ENCODE data around the gene WDR64. TPM values are rescaled to one million over a fixed set of nuclear protein-coding genes. Genes with fewer than 3 reads are reported as not detected.

The WDR64 gene
- total RNA-seq, 5 donors from 2014 or later (not counting 1 experiment from before 2014, with no cell fraction given) = 0.13 to 0.48 (median 0.26) TPM; not detected in 1

DNA sequence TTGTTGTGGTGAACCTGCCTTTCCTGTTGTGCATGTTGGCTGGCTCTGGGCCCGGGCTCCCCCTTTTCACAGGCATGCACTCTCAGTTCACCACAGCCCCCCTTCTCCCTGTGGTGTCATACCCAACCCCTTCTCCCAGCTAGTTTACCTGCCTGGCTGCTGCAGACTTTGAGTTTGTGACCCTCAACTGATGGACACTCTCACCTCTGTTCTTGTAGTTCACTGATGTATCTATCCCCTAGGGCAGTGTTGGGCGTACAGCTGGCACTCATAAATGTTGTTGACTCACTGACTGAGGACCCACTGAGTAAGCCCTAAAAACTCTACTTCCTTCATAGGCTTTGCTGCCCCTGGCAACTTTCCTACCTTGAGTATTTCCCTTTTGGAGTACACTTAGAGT lies 54.9 kb downstream of the WDR64 start:
- ChIA-PET POLR2A (interaction anchor here in 1 of 2 donors (0.6 kb wide), 1 partner anchor 188 kb away, joined by 3 read pairs; no protein-coding TSS in a partner anchor), CTCF (no interaction called here)
- H3K4me1 ChIP-seq (ENCODE audit: control insufficient read depth in 1 of 2, extremely low read depth in 1 of 2, insufficient read depth in 2 of 2, low read length in 2 of 2) = peaks cover 9 to 14% of the 10 kb centered on the region in 2 experiments
- H3K4me3 ChIP-seq (ENCODE audit: control insufficient read depth in 1 of 2, extremely low read depth in 1 of 2, low read length in 1 of 2) = no peak overlapping the region
- no peak overlapping the region for H3K27ac ChIP-seq (ENCODE audit: low read length)
- peaks cover 19 to 21% (median 21%) of the 10 kb centered on the region in 3 donors for H3K4me1 Mint-ChIP-seq
- DNase-seq (peak; percentile 24 to 77 (median 51)), ATAC-seq (replicated peaks in 1 of 4) (peak; percentile 76 to 99 (median 90))
- no peaks in the 10 kb centered on the region for H3K9me3 ChIP-seq
- no peaks in the 10 kb centered on the region for H3K27me3 ChIP-seq (replicated peaks in 1 of 2; ENCODE audit: control insufficient read depth in 2 of 2, extremely low read depth in 1 of 2, insufficient read depth in 2 of 2, low read length in 1 of 2)
- H3K27me3 Mint-ChIP-seq = no peaks in the 10 kb centered on the region
- no peaks in the 10 kb centered on the region for H3K36me3 ChIP-seq (ENCODE audit: control insufficient read depth in 2 of 2, extremely low read depth in 1 of 2, insufficient read depth in 1 of 2, low read length in 1 of 2)
- WGBS (ENCODE audit: insufficient coverage) = 63% methylated on average over 1 of the region's 2 CpGs
- H3K27ac Mint-ChIP-seq = peak overlapping the region; percentile 45 to 68
- H3K4me3 Mint-ChIP-seq = peak overlapping the region in 2 of 3 donors; percentile 48 to 58
- H3K9me3 Mint-ChIP-seq = peaks cover 0 to 5% (median 0%) of the 10 kb centered on the region in 3 donors
- no peaks in the 10 kb centered on the region for H3K36me3 Mint-ChIP-seq

- ChIA-PET CTCF (no interaction called here), POLR2A (no interaction called here)
- Histone ChIP-seq H3K4me1 (ENCODE audit: control insufficient read depth in 1 of 2, extremely low read depth in 1 of 2, insufficient read depth in 2 of 2, low read length in 2 of 2) (peaks cover 9 to 14% of the 10 kb centered on the region in 2 experiments), H3K36me3 (ENCODE audit: control insufficient read depth in 2 of 2, extremely low read depth in 1 of 2, insufficient read depth in 1 of 2, low read length in 1 of 2) (no peaks in the 10 kb centered on the region), H3K4me3 (ENCODE audit: control insufficient read depth in 1 of 2, extremely low read depth in 1 of 2, low read length in 1 of 2) (no peak overlapping the region), H3K27ac (ENCODE audit: low read length) (no peak overlapping the region), H3K27me3 (replicated peaks in 1 of 2; ENCODE audit: control insufficient read depth in 2 of 2, extremely low read depth in 1 of 2, insufficient read depth in 2 of 2, low read length in 1 of 2) (no peaks in the 10 kb centered on the region), H3K9me3 (no peaks in the 10 kb centered on the region)
- Mint-ChIP-seq H3K27me3 (no peaks in the 10 kb centered on the region), H3K9me3 (peaks cover 0 to 5% (median 0%) of the 10 kb centered on the region in 3 donors), H3K27ac (peak overlapping the region; percentile 26 to 68), H3K36me3 (no peaks in the 10 kb centered on the region), H3K4me3 (peak overlapping the region in 2 of 3 donors; percentile 48 to 58), H3K4me1 (peaks cover 19 to 21% (median 21%) of the 10 kb centered on the region in 3 donors)
- WGBS (ENCODE audit: insufficient coverage) = 80% methylated on average over 1 of the region's 2 CpGs
- ATAC-seq (replicated peaks in 1 of 4) (no peak), DNase-seq (no peak)
Observed at GRCh38 chr1:241707442-241707841, 55.4 kb downstream of the WDR64 start.

- Histone ChIP-seq H3K27ac (ENCODE audit: low read length) (no peak overlapping the region), H3K4me1 (ENCODE audit: control insufficient read depth in 1 of 2, extremely low read depth in 1 of 2, insufficient read depth in 2 of 2, low read length in 2 of 2) (peaks cover 7% of the 10 kb centered on the region in 2 experiments), H3K4me3 (ENCODE audit: control insufficient read depth in 1 of 2, extremely low read depth in 1 of 2, low read length in 1 of 2) (no peak overlapping the region), H3K27me3 (replicated peaks in 1 of 2; ENCODE audit: control insufficient read depth in 2 of 2, extremely low read depth in 1 of 2, insufficient read depth in 2 of 2, low read length in 1 of 2) (no peaks in the 10 kb centered on the region), H3K36me3 (ENCODE audit: control insufficient read depth in 2 of 2, extremely low read depth in 1 of 2, insufficient read depth in 1 of 2, low read length in 1 of 2) (no peaks in the 10 kb centered on the region), H3K9me3 (no peaks in the 10 kb centered on the region)
- H3K4me1 Mint-ChIP-seq = peaks cover 13 to 21% (median 14%) of the 10 kb centered on the region in 3 donors
- POLR2A ChIA-PET = no interaction called here
- no peak overlapping the region for H3K4me3 Mint-ChIP-seq
- no CpG with 5 or more reads among the region's 6 CpGs for WGBS (ENCODE audit: insufficient coverage)
- CTCF ChIA-PET = no interaction called here
- no peaks in the 10 kb centered on the region for H3K9me3 Mint-ChIP-seq
- DNase-seq = no peak
- no peak for ATAC-seq (replicated peaks in 1 of 4)
- no peaks in the 10 kb centered on the region for H3K27me3 Mint-ChIP-seq
- H3K36me3 Mint-ChIP-seq = no peaks in the 10 kb centered on the region
- no peak overlapping the region for H3K27ac Mint-ChIP-seq
Observed at GRCh38 chr1:241711326-241711725, 59.2 kb downstream of the WDR64 start.

- Mint-ChIP-seq H3K4me1 (peaks cover 17 to 21% (median 18%) of the 10 kb centered on the region in 3 donors), H3K27me3 (peaks cover 0 to 3% of the 10 kb centered on the region in 2 donors), H3K27ac (no peak overlapping the region), H3K4me3 (no peak overlapping the region), H3K9me3 (no peaks in the 10 kb centered on the region), H3K36me3 (no peaks in the 10 kb centered on the region)
- ChIA-PET CTCF (no interaction called here), POLR2A (no interaction called here)
- WGBS (ENCODE audit: insufficient coverage) = 77% methylated on average over 2 of the region's 2 CpGs
- DNase-seq (no peak), ATAC-seq (replicated peaks in 1 of 4) (no peak)
- Histone ChIP-seq H3K4me1 (ENCODE audit: control insufficient read depth in 1 of 2, extremely low read depth in 1 of 2, insufficient read depth in 2 of 2, low read length in 2 of 2) (peaks cover 0 to 4% of the 10 kb centered on the region in 2 experiments), H3K9me3 (no peaks in the 10 kb centered on the region), H3K4me3 (ENCODE audit: control insufficient read depth in 1 of 2, extremely low read depth in 1 of 2, low read length in 1 of 2) (no peak overlapping the region), H3K27ac (ENCODE audit: low read length) (no peak overlapping the region), H3K36me3 (ENCODE audit: control insufficient read depth in 2 of 2, extremely low read depth in 1 of 2, insufficient read depth in 1 of 2, low read length in 1 of 2) (no peaks in the 10 kb centered on the region), H3K27me3 (replicated peaks in 1 of 2; ENCODE audit: control insufficient read depth in 2 of 2, extremely low read depth in 1 of 2, insufficient read depth in 2 of 2, low read length in 1 of 2) (no peaks in the 10 kb centered on the region)
Observed at GRCh38 chr1:241713316-241713715, 61.2 kb downstream of the WDR64 start.

DNA sequence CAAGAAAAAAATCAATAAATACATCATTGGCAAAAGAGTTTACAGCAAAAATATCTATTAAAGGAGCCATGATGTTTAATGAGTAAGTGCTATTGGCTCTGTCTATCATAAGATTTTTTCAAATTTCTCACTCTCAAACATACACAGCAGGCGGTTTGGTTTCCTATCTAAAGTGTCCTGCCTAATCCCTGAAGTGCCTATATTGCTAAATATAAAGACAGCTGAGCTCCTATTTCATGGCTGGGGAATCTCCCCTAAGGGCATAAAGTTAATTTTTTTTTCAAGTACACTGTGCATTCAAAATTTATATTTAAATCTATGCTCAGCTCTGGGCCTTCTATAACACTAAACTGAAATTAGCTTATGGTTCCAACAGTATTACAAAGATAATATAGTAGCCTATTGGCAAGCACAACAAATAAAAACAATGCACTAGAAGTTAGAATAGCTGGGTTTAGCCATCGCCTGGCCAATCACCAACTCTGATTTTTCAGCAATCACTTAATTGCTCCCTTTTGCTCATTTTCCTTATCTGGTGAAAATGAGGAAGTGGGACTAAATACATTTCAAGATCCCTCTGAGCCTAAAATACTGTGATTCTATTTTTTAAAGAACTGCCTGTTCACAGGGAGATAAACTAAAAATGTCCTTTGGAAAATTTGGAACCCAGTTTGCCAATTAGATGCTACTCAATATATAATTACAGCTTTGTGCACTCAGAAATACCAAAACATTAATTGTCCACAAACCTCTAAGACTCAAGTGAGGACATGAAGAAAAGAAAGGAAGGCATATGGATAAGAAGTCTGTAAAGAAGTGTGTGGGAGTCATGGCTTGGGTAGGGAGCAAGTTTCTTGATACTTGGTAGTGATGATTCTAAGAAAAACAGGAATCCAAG lies 62.5 kb downstream of the WDR64 start:
- no peak for ATAC-seq (replicated peaks in 1 of 4)
- H3K4me3 Mint-ChIP-seq = no peak overlapping the region
- H3K4me1 Mint-ChIP-seq = peaks cover 17 to 22% (median 18%) of the 10 kb centered on the region in 3 donors
- no CpG with 5 or more reads among the region's 2 CpGs for WGBS (ENCODE audit: insufficient coverage)
- H3K27ac ChIP-seq (ENCODE audit: low read length) = no peak overlapping the region
- no peaks in the 10 kb centered on the region for H3K27me3 ChIP-seq (replicated peaks in 1 of 2; ENCODE audit: control insufficient read depth in 2 of 2, extremely low read depth in 1 of 2, insufficient read depth in 2 of 2, low read length in 1 of 2)
- peaks cover 0 to 4% of the 10 kb centered on the region in 2 experiments for H3K4me1 ChIP-seq (ENCODE audit: control insufficient read depth in 1 of 2, extremely low read depth in 1 of 2, insufficient read depth in 2 of 2, low read length in 2 of 2)
- peaks cover 0 to 3% of the 10 kb centered on the region in 2 donors for H3K27me3 Mint-ChIP-seq
- ChIA-PET CTCF (no interaction called here), POLR2A (no interaction called here)
- no peak for DNase-seq
- no peak overlapping the region for H3K4me3 ChIP-seq (ENCODE audit: control insufficient read depth in 1 of 2, extremely low read depth in 1 of 2, low read length in 1 of 2)
- no peaks in the 10 kb centered on the region for H3K36me3 ChIP-seq (ENCODE audit: control insufficient read depth in 2 of 2, extremely low read depth in 1 of 2, insufficient read depth in 1 of 2, low read length in 1 of 2)
- no peak overlapping the region for H3K27ac Mint-ChIP-seq
- H3K36me3 Mint-ChIP-seq = no peaks in the 10 kb centered on the region
- no peaks in the 10 kb centered on the region for H3K9me3 ChIP-seq
- H3K9me3 Mint-ChIP-seq = no peaks in the 10 kb centered on the region

- no peak overlapping the region for H3K27ac Mint-ChIP-seq
- no peak overlapping the region for H3K4me3 Mint-ChIP-seq
- CTCF ChIA-PET = interaction anchor here in 1 of 2 donors (0.6 kb wide), 1 partner anchor 644 kb away, joined by 5 read pairs; no protein-coding TSS in a partner anchor
- Histone ChIP-seq H3K27me3 (replicated peaks in 1 of 2; ENCODE audit: control insufficient read depth in 2 of 2, extremely low read depth in 1 of 2, insufficient read depth in 2 of 2, low read length in 1 of 2) (no peaks in the 10 kb centered on the region), H3K4me1 (ENCODE audit: control insufficient read depth in 1 of 2, extremely low read depth in 1 of 2, insufficient read depth in 2 of 2, low read length in 2 of 2) (peaks cover 0 to 4% of the 10 kb centered on the region in 2 experiments), H3K36me3 (ENCODE audit: control insufficient read depth in 2 of 2, extremely low read depth in 1 of 2, insufficient read depth in 1 of 2, low read length in 1 of 2) (no peaks in the 10 kb centered on the region), H3K9me3 (no peaks in the 10 kb centered on the region), H3K27ac (ENCODE audit: low read length) (no peak overlapping the region), H3K4me3 (ENCODE audit: control insufficient read depth in 1 of 2, extremely low read depth in 1 of 2, low read length in 1 of 2) (no peak overlapping the region)
- H3K36me3 Mint-ChIP-seq = no peaks in the 10 kb centered on the region
- POLR2A ChIA-PET = no interaction called here
- ATAC-seq (replicated peaks in 1 of 4) = no peak
- no CpG with 5 or more reads among the region's 3 CpGs for WGBS (ENCODE audit: insufficient coverage)
- peaks cover 17 to 22% (median 18%) of the 10 kb centered on the region in 3 donors for H3K4me1 Mint-ChIP-seq
- no peaks in the 10 kb centered on the region for H3K9me3 Mint-ChIP-seq
- H3K27me3 Mint-ChIP-seq = peaks cover 2 to 3% of the 10 kb centered on the region in 2 donors
- DNase-seq = no peak
Observed at GRCh38 chr1:241715435-241715834, 63.4 kb downstream of the WDR64 start.

Data from T-cell (primary cell).